ENCODE results near the gene MICAL3. TPM values are rescaled to one million over a fixed set of nuclear protein-coding genes. Genes with fewer than 3 reads are reported as not detected.

Gene MICAL3
- total RNA-seq, 3 donors from 2014 or later (not counting 1 experiment from before 2014, with no cell fraction given) = 17.1 to 36.3 (median 34.3) TPM

- no peaks in the 10 kb centered on the region for H3K27me3 Mint-ChIP-seq (ENCODE audit: low read depth in 2 of 2)
- no peak overlapping the region for H3K4me3 ChIP-seq (ENCODE audit: low read length)
- H3K4me1 ChIP-seq (ENCODE audit: control insufficient read depth, insufficient read depth, low read length) = peaks cover 5% of the 10 kb centered on the region
- ATAC-seq = no peak
- 90% methylated on average over 16 of the region's 16 CpGs for WGBS (ENCODE audit: insufficient coverage)
- no peak overlapping the region for H3K4me3 Mint-ChIP-seq
- no peak overlapping the region for H3K27ac ChIP-seq (ENCODE audit: low read length)
- no peaks in the 10 kb centered on the region for H3K27me3 ChIP-seq (ENCODE audit: control insufficient read depth, insufficient read depth, low read length)
- H3K9me3 ChIP-seq (ENCODE audit: control insufficient read depth, insufficient read depth, low read length) = no peaks in the 10 kb centered on the region
- peaks cover 0 to 9% of the 10 kb centered on the region in 2 donors for H3K4me1 Mint-ChIP-seq
- H3K9me3 Mint-ChIP-seq = no peaks in the 10 kb centered on the region
- H3K36me3 Mint-ChIP-seq = no peaks in the 10 kb centered on the region
- H3K27ac Mint-ChIP-seq = no peak overlapping the region
- no peak for DNase-seq
- intact Hi-C loops (cut with micrococcal nuclease) = no loop called here
- no peaks in the 10 kb centered on the region for H3K36me3 ChIP-seq (ENCODE audit: control insufficient read depth, insufficient read depth, low read length)
- TF ChIP-seq CTCF (IDR thresholded peaks at IDR 0.05) = no peak
These were observed 51.8 kb downstream of the MICAL3 start for GRCh38 chr22:17972385-17973191.

- ATAC-seq (no peak), DNase-seq (no peak)
- no peaks in the 10 kb centered on the region for H3K27me3 ChIP-seq (ENCODE audit: control insufficient read depth, insufficient read depth, low read length)
- no peaks in the 10 kb centered on the region for H3K9me3 Mint-ChIP-seq
- no peak for TF ChIP-seq CTCF (IDR thresholded peaks at IDR 0.05)
- peaks cover 5% of the 10 kb centered on the region for H3K4me1 ChIP-seq (ENCODE audit: control insufficient read depth, insufficient read depth, low read length)
- H3K4me3 ChIP-seq (ENCODE audit: low read length) = no peak overlapping the region
- H3K27ac Mint-ChIP-seq = no peak overlapping the region
- WGBS (ENCODE audit: insufficient coverage) = 87% methylated on average over 9 of the region's 9 CpGs
- H3K27me3 Mint-ChIP-seq (ENCODE audit: low read depth in 2 of 2) = no peaks in the 10 kb centered on the region
- no peak overlapping the region for H3K4me3 Mint-ChIP-seq
- H3K36me3 Mint-ChIP-seq = no peaks in the 10 kb centered on the region
- no peaks in the 10 kb centered on the region for H3K9me3 ChIP-seq (ENCODE audit: control insufficient read depth, insufficient read depth, low read length)
- no peak overlapping the region for H3K27ac ChIP-seq (ENCODE audit: low read length)
- peaks cover 0 to 9% of the 10 kb centered on the region in 2 donors for H3K4me1 Mint-ChIP-seq
- no peaks in the 10 kb centered on the region for H3K36me3 ChIP-seq (ENCODE audit: control insufficient read depth, insufficient read depth, low read length)
- intact Hi-C loops (cut with micrococcal nuclease) = no loop called here
These were observed 52.6 kb downstream of the MICAL3 start for GRCh38 chr22:17971711-17972110.

- Histone ChIP-seq H3K36me3 (ENCODE audit: control insufficient read depth, insufficient read depth, low read length) (no peaks in the 10 kb centered on the region), H3K9me3 (ENCODE audit: control insufficient read depth, insufficient read depth, low read length) (no peaks in the 10 kb centered on the region), H3K27ac (ENCODE audit: low read length) (no peak overlapping the region), H3K27me3 (ENCODE audit: control insufficient read depth, insufficient read depth, low read length) (no peaks in the 10 kb centered on the region), H3K4me3 (ENCODE audit: low read length) (no peak overlapping the region), H3K4me1 (ENCODE audit: control insufficient read depth, insufficient read depth, low read length) (peaks cover 15% of the 10 kb centered on the region)
- Mint-ChIP-seq H3K4me1 (peaks cover 11 to 13% of the 10 kb centered on the region in 2 donors), H3K27me3 (ENCODE audit: low read depth in 2 of 2) (no peaks in the 10 kb centered on the region), H3K36me3 (no peaks in the 10 kb centered on the region), H3K27ac (no peak overlapping the region), H3K4me3 (no peak overlapping the region), H3K9me3 (no peaks in the 10 kb centered on the region)
- DNase-seq (no peak), ATAC-seq (no peak)
- intact Hi-C loops (cut with micrococcal nuclease) = no loop called here
- 75% methylated on average over 9 of the region's 10 CpGs for WGBS (ENCODE audit: insufficient coverage)
- no peak for TF ChIP-seq CTCF (IDR thresholded peaks at IDR 0.05)
These were observed 54.1 kb downstream of the MICAL3 start for GRCh38 chr22:17970201-17970708.

All from natural killer cell (primary cell).